ENCODE data around the gene HSPA8. TPM values are rescaled to one million over a fixed set of nuclear protein-coding genes. Genes with fewer than 3 reads are reported as not detected.

The HSPA8 gene
- total RNA-seq, 1 experiment from 2014 or later, result 3,307 TPM

GRCh38 chr11:123085497-123085896 lies 23.6 kb upstream of the HSPA8 start:
- Histone ChIP-seq H3K4me3 (ENCODE audit: low read depth, low read length, poor library complexity, severe bottlenecking) (no peak overlapping the region), H3K36me3 (ENCODE audit: insufficient read depth, low read length, poor library complexity, severe bottlenecking) (peaks cover 3% of the 10 kb centered on the region), H3K9me3 (ENCODE audit: low read depth, low read length, poor library complexity, severe bottlenecking) (no peaks in the 10 kb centered on the region), H3K27me3 (replicated peaks; ENCODE audit: insufficient read depth, low read depth, low read length, poor library complexity) (no peaks in the 10 kb centered on the region), H3K4me1 (ENCODE audit: insufficient read depth, low read length, poor library complexity, severe bottlenecking) (peaks cover 12% of the 10 kb centered on the region), H3K27ac (ENCODE audit: low read depth, low read length, poor library complexity, severe bottlenecking) (no peak overlapping the region)
- CTCF ChIA-PET, result no interaction called here
- no TSS peak for BruUV-seq (replicated peaks)
- DNase-seq (ENCODE audit: low spot score), result no peak
- TF ChIP-seq CTCF (conservative IDR thresholded peaks at IDR 0.05; ENCODE audit: low read depth, low read length) (no peak), EZH2 (IDR thresholded peaks at IDR 0.05; ENCODE audit: borderline replicate concordance, low read depth, low read length, poor library complexity, severe bottlenecking) (no peak)
- intact Hi-C loops (cut with micrococcal nuclease; ENCODE audit: unreplicated experiment), result no loop called here
- POLR2A ChIA-PET (ENCODE audit: low non-redundant PET), result no interaction called here

GRCh38 chr11:123084454-123084853 lies 22.5 kb upstream of the HSPA8 start:
- BruUV-seq (replicated peaks), result no TSS peak
- CTCF ChIA-PET, result no interaction called here
- H3K4me1 ChIP-seq (ENCODE audit: insufficient read depth, low read length, poor library complexity, severe bottlenecking), result peaks cover 12% of the 10 kb centered on the region
- no peak for DNase-seq (ENCODE audit: low spot score)
- H3K36me3 ChIP-seq (ENCODE audit: insufficient read depth, low read length, poor library complexity, severe bottlenecking), result peaks cover 8% of the 10 kb centered on the region
- intact Hi-C loops (cut with micrococcal nuclease; ENCODE audit: unreplicated experiment), result no loop called here
- no peaks in the 10 kb centered on the region for H3K9me3 ChIP-seq (ENCODE audit: low read depth, low read length, poor library complexity, severe bottlenecking)
- TF ChIP-seq EZH2 (IDR thresholded peaks at IDR 0.05; ENCODE audit: borderline replicate concordance, low read depth, low read length, poor library complexity, severe bottlenecking), result no peak
- no peak for TF ChIP-seq CTCF (conservative IDR thresholded peaks at IDR 0.05; ENCODE audit: low read depth, low read length)
- POLR2A ChIA-PET (ENCODE audit: low non-redundant PET), result no interaction called here
- no peak overlapping the region for H3K4me3 ChIP-seq (ENCODE audit: low read depth, low read length, poor library complexity, severe bottlenecking)
- H3K27me3 ChIP-seq (replicated peaks; ENCODE audit: insufficient read depth, low read depth, low read length, poor library complexity), result no peaks in the 10 kb centered on the region
- no peak overlapping the region for H3K27ac ChIP-seq (ENCODE audit: low read depth, low read length, poor library complexity, severe bottlenecking)

GRCh38 chr11:123083623-123084029 lies 21.7 kb upstream of the HSPA8 start:
- H3K36me3 ChIP-seq (ENCODE audit: insufficient read depth, low read length, poor library complexity, severe bottlenecking), result peaks cover 8% of the 10 kb centered on the region
- intact Hi-C loops (cut with micrococcal nuclease; ENCODE audit: unreplicated experiment), result loop anchor here (2.0 kb wide), 1 partner anchor 15 kb away; no protein-coding TSS in a partner anchor
- ChIA-PET CTCF (interaction anchor here (0.6 kb wide), 1 partner anchor 22 kb away, joined by 6 read pairs; the partner anchor contains the start of gene HSPA8), POLR2A (ENCODE audit: low non-redundant PET) (interaction anchor here (0.9 kb wide), 1 partner anchor 20 kb away, joined by 4 read pairs; no protein-coding TSS in a partner anchor)
- TF ChIP-seq EZH2 (IDR thresholded peaks at IDR 0.05; ENCODE audit: borderline replicate concordance, low read depth, low read length, poor library complexity, severe bottlenecking) (no peak), CTCF (conservative IDR thresholded peaks at IDR 0.05; ENCODE audit: low read depth, low read length) (no peak)
- no TSS peak for BruUV-seq (replicated peaks)
- H3K27ac ChIP-seq (ENCODE audit: low read depth, low read length, poor library complexity, severe bottlenecking), result peak overlapping the region; percentile 31
- DNase-seq (ENCODE audit: low spot score), result peak; percentile 95
- H3K4me3 ChIP-seq (ENCODE audit: low read depth, low read length, poor library complexity, severe bottlenecking), result no peak overlapping the region
- H3K4me1 ChIP-seq (ENCODE audit: insufficient read depth, low read length, poor library complexity, severe bottlenecking), result peaks cover 12% of the 10 kb centered on the region
- H3K27me3 ChIP-seq (replicated peaks; ENCODE audit: insufficient read depth, low read depth, low read length, poor library complexity), result no peaks in the 10 kb centered on the region
- H3K9me3 ChIP-seq (ENCODE audit: low read depth, low read length, poor library complexity, severe bottlenecking), result no peaks in the 10 kb centered on the region

All from A673 (cell line).